Measurements from ENCODE around the gene ZNF33A.

ZNF33A gene

GRCh38 chr10:38038932-38039245, 28.4 kb downstream of the ZNF33A start:
- H3K27ac ChIP-seq (replicated peaks; ENCODE audit: low read length), result no peak overlapping the region
- DNase-seq (ENCODE audit: low spot score), result no peak
- no peak overlapping the region for H3K4me2 ChIP-seq (ENCODE audit: insufficient read depth, low read length, poor library complexity, severe bottlenecking)
- H3K27me3 ChIP-seq (ENCODE audit: control insufficient read depth in 3 of 3, insufficient read depth in 3 of 3, low read depth in 1 of 3, low read length in 3 of 3), result no peaks in the 10 kb centered on the region
- no peak overlapping the region for H4K8ac ChIP-seq (ENCODE audit: low read depth, low read length)
- H3K18ac ChIP-seq (ENCODE audit: low read length), result no peak overlapping the region
- H2BK15ac ChIP-seq (ENCODE audit: low read length), result no peak overlapping the region
- no peak overlapping the region for H2BK120ac ChIP-seq (ENCODE audit: low read depth, low read length)
- H2BK5ac ChIP-seq (ENCODE audit: low read length), result no peak overlapping the region
- no peak overlapping the region for H4K91ac ChIP-seq (ENCODE audit: low read depth, low read length, poor library complexity)
- H3K4ac ChIP-seq (ENCODE audit: low read length), result no peak overlapping the region
- H3K9me3 ChIP-seq (replicated peaks in 1 of 2; ENCODE audit: control insufficient read depth in 2 of 2, insufficient read depth in 1 of 2, low read depth in 1 of 2, low read length in 2 of 2), result peaks cover 0 to 10% of the 10 kb centered on the region in 2 donors
- H2BK12ac ChIP-seq (ENCODE audit: low read length), result no peak overlapping the region
- H2AFZ ChIP-seq (ENCODE audit: low read length), result no peak overlapping the region
- no peaks in the 10 kb centered on the region for H3K79me1 ChIP-seq (ENCODE audit: low read depth, low read length)
- no peaks in the 10 kb centered on the region for H3K4me1 ChIP-seq (ENCODE audit: control insufficient read depth in 2 of 2, insufficient read depth in 1 of 2, low read depth in 1 of 2, low read length in 2 of 2)
- H3K23ac ChIP-seq (ENCODE audit: low read depth, low read length, poor library complexity), result no peak overlapping the region
- no peak overlapping the region for H3K4me3 ChIP-seq (ENCODE audit: low read length in 2 of 2)
- no peak overlapping the region for H2AK5ac ChIP-seq (ENCODE audit: low read depth, low read length)
- H3K9ac ChIP-seq (ENCODE audit: low read depth, low read length, poor library complexity), result no peak overlapping the region
- no peak overlapping the region for H3K14ac ChIP-seq (ENCODE audit: low read length)
- H3K36me3 ChIP-seq (replicated peaks in 1 of 2; ENCODE audit: control insufficient read depth in 2 of 2, insufficient read depth in 2 of 2, low read length in 2 of 2), result peaks cover 4 to 60% of the 10 kb centered on the region in 2 donors

- Histone ChIP-seq H2AK5ac (ENCODE audit: low read depth, low read length) (no peak overlapping the region), H4K91ac (ENCODE audit: low read depth, low read length, poor library complexity) (no peak overlapping the region), H3K9ac (ENCODE audit: low read depth, low read length, poor library complexity) (no peak overlapping the region), H2BK15ac (ENCODE audit: low read length) (no peak overlapping the region), H2BK120ac (ENCODE audit: low read depth, low read length) (no peak overlapping the region), H2BK12ac (ENCODE audit: low read length) (no peak overlapping the region), H3K79me1 (ENCODE audit: low read depth, low read length) (no peaks in the 10 kb centered on the region), H3K14ac (ENCODE audit: low read length) (no peak overlapping the region), H3K18ac (ENCODE audit: low read length) (no peak overlapping the region), H3K9me3 (replicated peaks in 1 of 2; ENCODE audit: control insufficient read depth in 2 of 2, insufficient read depth in 1 of 2, low read depth in 1 of 2, low read length in 2 of 2) (no peaks in the 10 kb centered on the region), H3K27ac (replicated peaks; ENCODE audit: low read length) (no peak overlapping the region), H3K36me3 (replicated peaks in 1 of 2; ENCODE audit: control insufficient read depth in 2 of 2, insufficient read depth in 2 of 2, low read length in 2 of 2) (peaks cover 2 to 29% of the 10 kb centered on the region in 2 donors), H4K8ac (ENCODE audit: low read depth, low read length) (no peak overlapping the region), H2AFZ (ENCODE audit: low read length) (no peak overlapping the region), H3K27me3 (ENCODE audit: control insufficient read depth in 3 of 3, insufficient read depth in 3 of 3, low read depth in 1 of 3, low read length in 3 of 3) (no peaks in the 10 kb centered on the region), H3K4me2 (ENCODE audit: insufficient read depth, low read length, poor library complexity, severe bottlenecking) (no peak overlapping the region), H3K4me1 (ENCODE audit: control insufficient read depth in 2 of 2, insufficient read depth in 1 of 2, low read depth in 1 of 2, low read length in 2 of 2) (no peaks in the 10 kb centered on the region), H3K4me3 (ENCODE audit: low read length in 2 of 2) (no peak overlapping the region), H3K23ac (ENCODE audit: low read depth, low read length, poor library complexity) (no peak overlapping the region), H2BK5ac (ENCODE audit: low read length) (no peak overlapping the region), H3K4ac (ENCODE audit: low read length) (no peak overlapping the region)
- WGBS, 2 donors (ENCODE audit: extremely low coverage in 2 of 2, insufficient read length in 2 of 2, insufficient replicate concordance in 1 of 2), result no CpG with 5 or more reads among the region's 2 CpGs
- DNase-seq (ENCODE audit: low spot score), result no peak
Measured at GRCh38 chr10:38043516-38043915, 33.0 kb downstream of the ZNF33A start.

GRCh38 chr10:38045129-38045528, 34.7 kb downstream of the ZNF33A start:
- Histone ChIP-seq H2BK5ac (ENCODE audit: low read length) (no peak overlapping the region), H3K9me3 (replicated peaks in 1 of 2; ENCODE audit: control insufficient read depth in 2 of 2, insufficient read depth in 1 of 2, low read depth in 1 of 2, low read length in 2 of 2) (no peaks in the 10 kb centered on the region), H2BK15ac (ENCODE audit: low read length) (no peak overlapping the region), H3K23ac (ENCODE audit: low read depth, low read length, poor library complexity) (no peak overlapping the region), H3K14ac (ENCODE audit: low read length) (no peak overlapping the region), H4K8ac (ENCODE audit: low read depth, low read length) (no peak overlapping the region), H3K79me1 (ENCODE audit: low read depth, low read length) (no peaks in the 10 kb centered on the region), H3K36me3 (replicated peaks in 1 of 2; ENCODE audit: control insufficient read depth in 2 of 2, insufficient read depth in 2 of 2, low read length in 2 of 2) (peaks cover 2 to 28% of the 10 kb centered on the region in 2 donors), H3K27ac (replicated peaks; ENCODE audit: low read length) (no peak overlapping the region), H3K4ac (ENCODE audit: low read length) (no peak overlapping the region), H3K9ac (ENCODE audit: low read depth, low read length, poor library complexity) (no peak overlapping the region), H2BK120ac (ENCODE audit: low read depth, low read length) (no peak overlapping the region), H3K27me3 (ENCODE audit: control insufficient read depth in 3 of 3, insufficient read depth in 3 of 3, low read depth in 1 of 3, low read length in 3 of 3) (no peaks in the 10 kb centered on the region), H3K18ac (ENCODE audit: low read length) (no peak overlapping the region), H2AFZ (ENCODE audit: low read length) (no peak overlapping the region), H2BK12ac (ENCODE audit: low read length) (no peak overlapping the region), H3K4me3 (ENCODE audit: low read length in 2 of 2) (no peak overlapping the region), H3K4me2 (ENCODE audit: insufficient read depth, low read length, poor library complexity, severe bottlenecking) (no peak overlapping the region), H2AK5ac (ENCODE audit: low read depth, low read length) (no peak overlapping the region), H3K4me1 (ENCODE audit: control insufficient read depth in 2 of 2, insufficient read depth in 1 of 2, low read depth in 1 of 2, low read length in 2 of 2) (no peaks in the 10 kb centered on the region), H4K91ac (ENCODE audit: low read depth, low read length, poor library complexity) (no peak overlapping the region)
- whole genome bisulfite sequencing, 2 donors (ENCODE audit: extremely low coverage in 2 of 2, insufficient read length in 2 of 2, insufficient replicate concordance in 1 of 2), result no CpG with 5 or more reads among the region's 2 CpGs
- DNase-seq (ENCODE audit: low spot score), result no peak

GRCh38 chr10:38047666-38048065, 37.2 kb downstream of the ZNF33A start:
- no peak for DNase-seq (ENCODE audit: low spot score)
- H2AK5ac ChIP-seq (ENCODE audit: low read depth, low read length), result no peak overlapping the region
- no peaks in the 10 kb centered on the region for H3K27me3 ChIP-seq (ENCODE audit: control insufficient read depth in 3 of 3, insufficient read depth in 3 of 3, low read depth in 1 of 3, low read length in 3 of 3)
- WGBS, 2 donors (ENCODE audit: extremely low coverage in 2 of 2, insufficient read length in 2 of 2, insufficient replicate concordance in 1 of 2), result no CpG with 5 or more reads among the region's 1 CpG
- no peak overlapping the region for H3K14ac ChIP-seq (ENCODE audit: low read length)
- H4K91ac ChIP-seq (ENCODE audit: low read depth, low read length, poor library complexity), result no peak overlapping the region
- H2BK120ac ChIP-seq (ENCODE audit: low read depth, low read length), result no peak overlapping the region
- H4K8ac ChIP-seq (ENCODE audit: low read depth, low read length), result no peak overlapping the region
- H3K27ac ChIP-seq (replicated peaks; ENCODE audit: low read length), result no peak overlapping the region
- no peak overlapping the region for H3K23ac ChIP-seq (ENCODE audit: low read depth, low read length, poor library complexity)
- no peak overlapping the region for H3K9ac ChIP-seq (ENCODE audit: low read depth, low read length, poor library complexity)
- no peak overlapping the region for H2BK15ac ChIP-seq (ENCODE audit: low read length)
- H2AFZ ChIP-seq (ENCODE audit: low read length), result no peak overlapping the region
- no peak overlapping the region for H3K4me3 ChIP-seq (ENCODE audit: low read length in 2 of 2)
- H3K4me2 ChIP-seq (ENCODE audit: insufficient read depth, low read length, poor library complexity, severe bottlenecking), result no peak overlapping the region
- H3K9me3 ChIP-seq (replicated peaks in 1 of 2; ENCODE audit: control insufficient read depth in 2 of 2, insufficient read depth in 1 of 2, low read depth in 1 of 2, low read length in 2 of 2), result peaks cover 3 to 4% of the 10 kb centered on the region in 2 donors
- H2BK12ac ChIP-seq (ENCODE audit: low read length), result no peak overlapping the region
- H3K4me1 ChIP-seq (ENCODE audit: control insufficient read depth in 2 of 2, insufficient read depth in 1 of 2, low read depth in 1 of 2, low read length in 2 of 2), result no peaks in the 10 kb centered on the region
- no peaks in the 10 kb centered on the region for H3K79me1 ChIP-seq (ENCODE audit: low read depth, low read length)
- peaks cover 5 to 22% of the 10 kb centered on the region in 2 donors for H3K36me3 ChIP-seq (replicated peaks in 1 of 2; ENCODE audit: control insufficient read depth in 2 of 2, insufficient read depth in 2 of 2, low read length in 2 of 2)
- no peak overlapping the region for H3K18ac ChIP-seq (ENCODE audit: low read length)
- no peak overlapping the region for H3K4ac ChIP-seq (ENCODE audit: low read length)
- H2BK5ac ChIP-seq (ENCODE audit: low read length), result no peak overlapping the region
